Memory B cell (primary cell): ENCODE results near the gene METTL25.
"Not testable (repeated sequence)": the region's sequence is repeated elsewhere in the genome, so short reads cannot be mapped to it uniquely, and the experiment has no call there.

ENCODE experiments used
- ATAC-seq: fragments of 150-1000 bp; cut with Tn5 transposase; 2 replicates; pipeline ENCODE4 v1.10.0; 2021; ENCODE audit warnings: low read depth, mild to moderate bottlenecking, moderate library complexity
- DNase-seq, 2 donors: peaks; one replicate each; pipeline ENCODE4 v3.0.0; 2022; ENCODE audit warnings: low spot score in 2 of 2
- H3K27ac Mint-ChIP-seq: one replicate; pipeline ENCODE4 v1.8.0; 2022; ENCODE audit warnings: mild to moderate bottlenecking, moderate library complexity, mixed read lengths
- H3K27me3 Mint-ChIP-seq: one replicate; pipeline ENCODE4 v1.8.0; 2022; ENCODE audit warnings: mixed read lengths
- H3K36me3 Mint-ChIP-seq: one replicate; pipeline ENCODE4 v1.8.0; 2022; ENCODE audit warnings: mild to moderate bottlenecking, mixed read lengths
- H3K4me1 Mint-ChIP-seq: one replicate; pipeline ENCODE4 v1.8.0; 2022; ENCODE audit warnings: mixed read lengths
- H3K4me3 Mint-ChIP-seq: one replicate; pipeline ENCODE4 v1.8.0; 2022; ENCODE audit warnings: mild to moderate bottlenecking, moderate library complexity, mixed read lengths
- H3K9me3 Mint-ChIP-seq: one replicate; pipeline ENCODE4 v1.8.0; 2022; ENCODE audit warnings: mixed read lengths

Gene METTL25

GRCh38 chr12:82358200-82359114 is at the start of gene METTL25, which contains the start of gene CCDC59:
Gene METTL25 (plus strand): TSS chr12:82358529. CDS start chr12:82358566, 37 bp downstream.
Gene CCDC59 (minus strand): TSS chr12:82358387. CDS start chr12:82358376, 11 bp downstream.
- no peaks in the 10 kb centered on the region for H3K27me3 Mint-ChIP-seq
- peak within 1 kb of the TSS; percentile 98 for H3K4me3 Mint-ChIP-seq
- peak; percentile 86 for ATAC-seq
- no peaks in the 10 kb centered on the region for H3K9me3 Mint-ChIP-seq
- H3K4me1 Mint-ChIP-seq: peaks cover 20% of the 10 kb centered on the region
- peak within 1 kb of the TSS; percentile 99 for H3K27ac Mint-ChIP-seq
- peaks cover 23% of the 10 kb centered on the region for H3K36me3 Mint-ChIP-seq
- peak; percentile 97 to 98 for DNase-seq

GRCh38 chr12:82314406-82314892 is 43.9 kb upstream of the METTL25 start:
- Mint-ChIP-seq H3K36me3 (no peaks in the 10 kb centered on the region), H3K4me1 (no peaks in the 10 kb centered on the region), H3K9me3 (peaks cover 3% of the 10 kb centered on the region), H3K27me3 (peaks cover 1% of the 10 kb centered on the region), H3K4me3 (no peak overlapping the region), H3K27ac (no peak overlapping the region)
- ATAC-seq (no peak), DNase-seq (no peak)

GRCh38 chr12:82319276-82319675 is 39.1 kb upstream of the METTL25 start:
- H3K27ac Mint-ChIP-seq: no peak overlapping the region
- no peaks in the 10 kb centered on the region for H3K4me1 Mint-ChIP-seq
- no peak for DNase-seq
- no peaks in the 10 kb centered on the region for H3K9me3 Mint-ChIP-seq
- no peak for ATAC-seq
- H3K4me3 Mint-ChIP-seq: no peak overlapping the region
- H3K36me3 Mint-ChIP-seq: no peaks in the 10 kb centered on the region
- H3K27me3 Mint-ChIP-seq: peaks cover 1% of the 10 kb centered on the region

- Mint-ChIP-seq H3K4me1 (no peaks in the 10 kb centered on the region), H3K9me3 (no peaks in the 10 kb centered on the region), H3K27ac (no peak overlapping the region), H3K4me3 (no peak overlapping the region), H3K27me3 (no peaks in the 10 kb centered on the region), H3K36me3 (no peaks in the 10 kb centered on the region)
- ATAC-seq (no peak), DNase-seq (no peak)
Measured at GRCh38 chr12:82325540-82326336, 32.6 kb upstream of the METTL25 start.

GRCh38 chr12:82326905-82327503 is 31.3 kb upstream of the METTL25 start:
- Mint-ChIP-seq H3K36me3 (no peaks in the 10 kb centered on the region), H3K4me1 (no peaks in the 10 kb centered on the region), H3K4me3 (no peak overlapping the region), H3K27me3 (no peaks in the 10 kb centered on the region), H3K9me3 (no peaks in the 10 kb centered on the region), H3K27ac (no peak overlapping the region)
- no peak for ATAC-seq
- no peak for DNase-seq

- H3K36me3 Mint-ChIP-seq: no peaks in the 10 kb centered on the region
- no peaks in the 10 kb centered on the region for H3K9me3 Mint-ChIP-seq
- H3K27me3 Mint-ChIP-seq: no peaks in the 10 kb centered on the region
- DNase-seq (no peak), ATAC-seq (no peak)
- no peaks in the 10 kb centered on the region for H3K4me1 Mint-ChIP-seq
- no peak overlapping the region for H3K4me3 Mint-ChIP-seq
- no peak overlapping the region for H3K27ac Mint-ChIP-seq
Measured at GRCh38 chr12:82327861-82328260, 30.5 kb upstream of the METTL25 start.

- Mint-ChIP-seq H3K27me3 (no peaks in the 10 kb centered on the region), H3K27ac (no peak overlapping the region), H3K36me3 (no peaks in the 10 kb centered on the region), H3K9me3 (no peaks in the 10 kb centered on the region), H3K4me3 (no peak overlapping the region), H3K4me1 (no peaks in the 10 kb centered on the region)
- no peak for ATAC-seq
- no peak for DNase-seq
Measured at GRCh38 chr12:82329508-82329907, 28.8 kb upstream of the METTL25 start.

- H3K27ac Mint-ChIP-seq: no peak overlapping the region
- no peak for DNase-seq
- H3K4me1 Mint-ChIP-seq: peaks cover 2% of the 10 kb centered on the region
- H3K4me3 Mint-ChIP-seq: no peak overlapping the region
- ATAC-seq: no peak
- no peaks in the 10 kb centered on the region for H3K9me3 Mint-ChIP-seq
- peaks cover 18% of the 10 kb centered on the region for H3K36me3 Mint-ChIP-seq
- H3K27me3 Mint-ChIP-seq: no peaks in the 10 kb centered on the region
Measured at GRCh38 chr12:82350161-82350560, 8.2 kb upstream of the METTL25 start.

- ATAC-seq: no peak
- H3K9me3 Mint-ChIP-seq: no peaks in the 10 kb centered on the region
- H3K36me3 Mint-ChIP-seq: peaks cover 20% of the 10 kb centered on the region
- no peak for DNase-seq
- no peak overlapping the region for H3K27ac Mint-ChIP-seq
- peaks cover 5% of the 10 kb centered on the region for H3K4me1 Mint-ChIP-seq
- no peaks in the 10 kb centered on the region for H3K27me3 Mint-ChIP-seq
- no peak overlapping the region for H3K4me3 Mint-ChIP-seq
Measured at GRCh38 chr12:82351390-82351789, 6.9 kb upstream of the METTL25 start.

GRCh38 chr12:82357340-82357739 is 989 bp upstream of the METTL25 start:
- Mint-ChIP-seq H3K27ac (peak overlapping the region; percentile 99), H3K4me3 (peak overlapping the region; percentile 98), H3K9me3 (no peaks in the 10 kb centered on the region), H3K27me3 (no peaks in the 10 kb centered on the region), H3K36me3 (peaks cover 22% of the 10 kb centered on the region), H3K4me1 (peaks cover 17% of the 10 kb centered on the region)
- ATAC-seq (no peak), DNase-seq (no peak)

- peak overlapping the region; percentile 99 for H3K27ac Mint-ChIP-seq
- peaks cover 20% of the 10 kb centered on the region for H3K4me1 Mint-ChIP-seq
- DNase-seq (no peak), ATAC-seq (no peak)
- no peaks in the 10 kb centered on the region for H3K27me3 Mint-ChIP-seq
- H3K4me3 Mint-ChIP-seq: peak overlapping the region; percentile 98
- H3K36me3 Mint-ChIP-seq: peaks cover 25% of the 10 kb centered on the region
- no peaks in the 10 kb centered on the region for H3K9me3 Mint-ChIP-seq
Measured at GRCh38 chr12:82357845-82358199, 507 bp upstream of the METTL25 start.

GRCh38 chr12:82359115-82359478 is 768 bp downstream of the METTL25 start:
- H3K36me3 Mint-ChIP-seq: peaks cover 21% of the 10 kb centered on the region
- no peaks in the 10 kb centered on the region for H3K27me3 Mint-ChIP-seq
- peaks cover 22% of the 10 kb centered on the region for H3K4me1 Mint-ChIP-seq
- ATAC-seq (no peak), DNase-seq (no peak)
- no peaks in the 10 kb centered on the region for H3K9me3 Mint-ChIP-seq
- peak overlapping the region; percentile 98 for H3K4me3 Mint-ChIP-seq
- H3K27ac Mint-ChIP-seq: peak overlapping the region; percentile 99

GRCh38 chr12:82360834-82361233 is 2.5 kb downstream of the METTL25 start:
- not testable (repeated sequence) for H3K27ac Mint-ChIP-seq, DNase-seq, ATAC-seq, H3K4me3 Mint-ChIP-seq, H3K27me3 Mint-ChIP-seq, H3K9me3 Mint-ChIP-seq
- Mint-ChIP-seq H3K4me1 (peaks cover 20% of the 10 kb centered on the region), H3K36me3 (peaks cover 15% of the 10 kb centered on the region)

GRCh38 chr12:82361461-82361915 is 3.2 kb downstream of the METTL25 start:
- Mint-ChIP-seq H3K9me3 (no peaks in the 10 kb centered on the region), H3K4me3 (no peak overlapping the region), H3K27ac (no peak overlapping the region), H3K36me3 (peaks cover 15% of the 10 kb centered on the region), H3K4me1 (peaks cover 20% of the 10 kb centered on the region), H3K27me3 (no peaks in the 10 kb centered on the region)
- no peak for DNase-seq
- ATAC-seq: no peak
